Duodenal mucosa (tissue), 2 donors: ENCODE data around the gene ACACB.
"Not testable (repeated sequence)": the region's sequence is repeated elsewhere in the genome, so short reads cannot be mapped to it uniquely, and the experiment has no call there.

Experiments
- H3K27ac ChIP-seq: one replicate; pipeline ENCODE4 v1.7.0; 2013; ENCODE audit warnings: low read depth, low read length
- H3K27me3 ChIP-seq, 2 donors: one replicate each; pipeline ENCODE4 v1.7.0; 2013; ENCODE audit warnings: low read length in 2 of 2, control low read depth in 1 of 2; ENCODE audit not compliant: insufficient read depth in 2 of 2, control insufficient read depth in 1 of 2
- H3K36me3 ChIP-seq, 2 donors: one replicate each; pipeline ENCODE4 v1.7.0; 2013; ENCODE audit warnings: low read length in 2 of 2, control low read depth in 1 of 2; ENCODE audit not compliant: insufficient read depth in 2 of 2, control insufficient read depth in 1 of 2
- H3K4me1 ChIP-seq, 2 donors: one replicate each; pipeline ENCODE4 v1.7.0; 2013; ENCODE audit warnings: low read length in 2 of 2, control low read depth in 1 of 2; ENCODE audit not compliant: insufficient read depth in 2 of 2, control insufficient read depth in 1 of 2
- H3K4me3 ChIP-seq, 2 donors: one replicate each; pipeline ENCODE4 v1.7.0; 2013; ENCODE audit warnings: low read length in 2 of 2, low read depth in 1 of 2
- H3K9ac ChIP-seq, 2 donors: one replicate each; pipeline ENCODE4 v1.7.0; 2013; ENCODE audit warnings: low read length in 2 of 2, low read depth in 1 of 2
- H3K9me3 ChIP-seq, 2 donors: one replicate each; pipeline ENCODE4 v1.7.0; 2013; ENCODE audit warnings: low read length in 2 of 2, control low read depth in 1 of 2; ENCODE audit not compliant: control insufficient read depth in 1 of 2

ACACB gene

DNA sequence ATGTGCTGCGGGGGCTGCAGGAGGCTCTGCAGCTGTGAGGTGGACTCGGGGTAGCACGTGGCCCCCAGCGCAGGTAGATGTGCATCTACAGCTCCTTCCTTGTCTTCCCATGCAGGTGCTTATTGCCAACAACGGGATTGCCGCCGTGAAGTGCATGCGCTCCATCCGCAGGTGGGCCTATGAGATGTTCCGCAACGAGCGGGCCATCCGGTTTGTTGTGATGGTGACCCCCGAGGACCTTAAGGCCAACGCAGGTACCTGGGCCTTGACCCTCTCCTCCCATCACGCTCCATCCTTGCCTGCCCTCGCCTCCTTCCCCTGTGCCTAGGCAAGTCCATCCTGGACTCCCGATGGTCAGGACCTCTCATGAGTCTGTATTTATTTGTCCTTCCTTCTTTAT lies 51.4 kb downstream of the ACACB start:
- Histone ChIP-seq H3K27ac (no peak overlapping the region), H3K4me1 (no peaks in the 10 kb centered on the region), H3K27me3 (no peaks in the 10 kb centered on the region), H3K9ac (no peak overlapping the region), H3K4me3 (no peak overlapping the region), H3K36me3 (peaks cover 28 to 47% of the 10 kb centered on the region in 2 donors), H3K9me3 (no peaks in the 10 kb centered on the region)

GRCh38 chr12:109169262-109169661 lies 52.9 kb downstream of the ACACB start:
- Histone ChIP-seq H3K4me1 (no peaks in the 10 kb centered on the region), H3K4me3 (no peak overlapping the region), H3K27ac (no peak overlapping the region), H3K9ac (no peak overlapping the region), H3K36me3 (peaks cover 27 to 59% of the 10 kb centered on the region in 2 donors), H3K9me3 (no peaks in the 10 kb centered on the region), H3K27me3 (no peaks in the 10 kb centered on the region)

- H3K4me1 ChIP-seq: no peaks in the 10 kb centered on the region
- H3K27me3 ChIP-seq: no peaks in the 10 kb centered on the region
- H3K36me3 ChIP-seq: peaks cover 27 to 57% of the 10 kb centered on the region in 2 donors
- H3K4me3 ChIP-seq: no peak overlapping the region
- no peak overlapping the region for H3K27ac ChIP-seq
- H3K9me3 ChIP-seq: no peaks in the 10 kb centered on the region
- no peak overlapping the region for H3K9ac ChIP-seq
Measured at GRCh38 chr12:109169686-109170085, 53.3 kb downstream of the ACACB start.

DNA sequence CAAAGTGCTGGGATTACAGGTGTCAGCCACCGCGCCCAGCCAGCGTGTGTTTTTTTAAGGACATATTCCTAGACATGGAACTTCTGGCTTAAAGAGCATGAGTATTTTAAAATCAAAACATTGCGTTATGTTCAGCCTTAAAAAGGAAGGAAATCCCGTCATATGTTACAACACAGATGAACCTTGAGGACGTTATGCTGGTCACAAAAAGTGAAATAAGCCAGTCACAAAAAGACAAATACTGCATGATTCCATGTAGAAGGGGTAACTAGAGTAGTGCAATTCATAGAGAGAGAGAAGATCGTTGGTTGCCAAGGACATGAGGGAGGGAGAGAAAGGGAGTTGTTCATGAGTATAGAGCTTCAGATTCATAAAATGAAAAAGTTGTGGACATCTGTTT lies 53.9 kb downstream of the ACACB start:
- Histone ChIP-seq H3K9me3 (no peaks in the 10 kb centered on the region), H3K27ac (no peak overlapping the region), H3K4me1 (no peaks in the 10 kb centered on the region), H3K9ac (no peak overlapping the region), H3K36me3 (peaks cover 27 to 53% of the 10 kb centered on the region in 2 donors), H3K27me3 (no peaks in the 10 kb centered on the region), H3K4me3 (no peak overlapping the region)

- not testable (repeated sequence) for H3K27ac ChIP-seq, H3K4me3 ChIP-seq
- H3K36me3 ChIP-seq: peaks cover 23 to 55% of the 10 kb centered on the region in 2 donors
Measured at GRCh38 chr12:109172787-109173186, 56.4 kb downstream of the ACACB start.

GRCh38 chr12:109173443-109174240 lies 57.3 kb downstream of the ACACB start:
- H3K4me1 ChIP-seq: no peaks in the 10 kb centered on the region
- no peaks in the 10 kb centered on the region for H3K27me3 ChIP-seq
- peaks cover 18 to 58% of the 10 kb centered on the region in 2 donors for H3K36me3 ChIP-seq
- no peak overlapping the region for H3K27ac ChIP-seq
- no peak overlapping the region for H3K4me3 ChIP-seq
- H3K9me3 ChIP-seq: no peaks in the 10 kb centered on the region
- no peak overlapping the region for H3K9ac ChIP-seq

More at GRCh38 chr12:109172787-109173186, 56.4 kb downstream of the ACACB start:
- not testable (repeated sequence) for H3K4me1 ChIP-seq, H3K9me3 ChIP-seq, H3K9ac ChIP-seq, H3K27me3 ChIP-seq

- Histone ChIP-seq H3K4me3 (no peak overlapping the region), H3K9me3 (no peaks in the 10 kb centered on the region), H3K27ac (no peak overlapping the region), H3K4me1 (no peaks in the 10 kb centered on the region), H3K9ac (no peak overlapping the region), H3K36me3 (peaks cover 20 to 61% of the 10 kb centered on the region in 2 donors), H3K27me3 (no peaks in the 10 kb centered on the region)
Measured at GRCh38 chr12:109174468-109174867, 58.1 kb downstream of the ACACB start.

DNA sequence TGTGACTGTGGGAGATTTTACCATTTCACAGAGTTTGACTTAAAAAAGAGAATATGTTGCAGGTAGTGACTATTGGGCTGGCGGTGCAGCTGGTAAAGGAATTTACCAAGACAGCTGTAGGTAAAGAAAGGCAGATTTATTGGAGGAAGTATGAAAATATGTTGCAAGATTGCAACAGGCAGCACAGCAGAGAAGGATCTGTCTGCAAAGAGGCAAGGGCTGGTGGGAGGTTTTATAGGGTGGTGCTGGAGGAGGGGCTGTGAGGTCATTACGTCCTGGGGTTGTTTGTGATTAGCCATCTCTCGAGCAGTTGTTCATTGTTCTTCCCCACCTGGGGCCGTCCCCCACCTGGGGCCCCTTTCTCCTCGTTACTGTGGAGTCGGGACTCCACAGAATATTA lies 62.1 kb downstream of the ACACB start:
- Histone ChIP-seq H3K36me3 (peaks cover 23 to 52% of the 10 kb centered on the region in 2 donors), H3K27me3 (no peaks in the 10 kb centered on the region), H3K4me1 (no peaks in the 10 kb centered on the region), H3K27ac (no peak overlapping the region), H3K9me3 (no peaks in the 10 kb centered on the region), H3K9ac (no peak overlapping the region), H3K4me3 (no peak overlapping the region)

DNA sequence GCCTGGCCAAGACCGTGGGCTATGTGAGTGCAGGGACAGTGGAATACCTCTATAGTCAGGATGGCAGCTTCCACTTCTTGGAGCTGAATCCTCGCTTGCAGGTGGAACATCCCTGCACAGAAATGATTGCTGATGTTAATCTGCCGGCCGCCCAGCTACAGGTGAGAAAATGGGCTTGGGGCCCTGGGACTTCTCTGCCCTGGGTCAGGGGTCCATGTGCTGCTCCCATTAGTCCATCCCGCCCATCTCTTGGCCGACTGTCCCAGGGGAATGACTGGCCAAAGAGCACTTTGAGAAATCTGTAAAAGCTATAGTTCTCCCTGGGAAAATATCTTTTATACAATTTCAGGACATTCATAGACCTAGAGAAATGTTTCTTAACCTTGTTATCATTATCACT lies 63.5 kb downstream of the ACACB start:
- H3K36me3 ChIP-seq: peaks cover 22 to 54% of the 10 kb centered on the region in 2 donors

GRCh38 chr12:109182041-109182839 lies 65.9 kb downstream of the ACACB start:
- Histone ChIP-seq H3K4me1 (no peaks in the 10 kb centered on the region), H3K4me3 (no peak overlapping the region), H3K9me3 (no peaks in the 10 kb centered on the region), H3K27ac (no peak overlapping the region), H3K36me3 (peaks cover 22 to 65% of the 10 kb centered on the region in 2 donors), H3K27me3 (no peaks in the 10 kb centered on the region), H3K9ac (no peak overlapping the region)

More for the DNA sequence above, 63.5 kb downstream of the ACACB start:
- Histone ChIP-seq H3K9ac (no peak overlapping the region), H3K4me3 (no peak overlapping the region), H3K4me1 (no peaks in the 10 kb centered on the region), H3K27ac (no peak overlapping the region), H3K27me3 (no peaks in the 10 kb centered on the region), H3K9me3 (no peaks in the 10 kb centered on the region)
